KMS-11 (cell line): Measurements from ENCODE around the gene C16orf89.

Source experiments
- H2AFZ ChIP-seq: fragments of 200-600 bp; sonication (generic); 2 replicates; pipeline ENCODE4 v1.6.1; 2016; ENCODE audit warnings: antibody characterized with exemption, mixed run types, low read depth
- H3K27ac ChIP-seq: fragments of 200-600 bp; sonication (generic); 2 replicates; pipeline ENCODE4 v1.6.1; 2016; ENCODE audit warnings: mild to moderate bottlenecking, mixed run types
- H3K27me3 ChIP-seq: fragments of 200-600 bp; sonication (generic); 2 replicates; pipeline ENCODE4 v1.6.1; 2017; ENCODE audit warnings: mild to moderate bottlenecking, low read depth, mixed run types, moderate library complexity; ENCODE audit not compliant: insufficient read depth
- H3K36me3 ChIP-seq: fragments of 200-600 bp; sonication (generic); 2 replicates; pipeline ENCODE4 v1.6.1; 2017; ENCODE audit warnings: mild to moderate bottlenecking, mixed run types; ENCODE audit not compliant: insufficient read depth
- H3K4me1 ChIP-seq: fragments of 200-600 bp; sonication (generic); 2 replicates; pipeline ENCODE4 v1.6.1; 2016; ENCODE audit warnings: mild to moderate bottlenecking, low read depth, mixed run types; ENCODE audit not compliant: poor library complexity, severe bottlenecking
- H3K4me2 ChIP-seq: fragments of 200-600 bp; sonication (generic); 2 replicates; pipeline ENCODE4 v1.7.0; 2016; ENCODE audit warnings: mild to moderate bottlenecking, mixed run types
- H3K4me3 ChIP-seq: fragments of 200-600 bp; sonication (generic); IDR thresholded peaks from 2 replicates; pipeline ENCODE4 v1.6.1; 2017; ENCODE audit warnings: low read depth, low read length, mixed read lengths; ENCODE audit not compliant: insufficient read depth
- H3K79me2 ChIP-seq: fragments of 200-600 bp; sonication (generic); 2 replicates; pipeline ENCODE4 v1.6.1; 2016; ENCODE audit warnings: low read depth, mixed run types; ENCODE audit not compliant: insufficient read depth
- H3K9ac ChIP-seq: fragments of 200-600 bp; sonication (generic); 2 replicates; pipeline ENCODE4 v1.6.1; 2016; ENCODE audit warnings: mild to moderate bottlenecking, mixed run types
- H4K20me1 ChIP-seq: fragments of 200-600 bp; sonication (generic); 2 replicates; pipeline ENCODE4 v1.6.1; 2016; ENCODE audit warnings: mild to moderate bottlenecking, mixed run types; ENCODE audit not compliant: insufficient read depth
- TF ChIP-seq, protein P1 (sequence below): fragments of 200-600 bp; sonication (generic); conservative IDR thresholded peaks from 2 replicates; pipeline ENCODE4 v1.6.1; 2017; ENCODE audit warnings: low read depth, mild to moderate bottlenecking, antibody characterized with exemption, low read length, moderate library complexity, mixed read lengths

The C16orf89 gene

DNA sequence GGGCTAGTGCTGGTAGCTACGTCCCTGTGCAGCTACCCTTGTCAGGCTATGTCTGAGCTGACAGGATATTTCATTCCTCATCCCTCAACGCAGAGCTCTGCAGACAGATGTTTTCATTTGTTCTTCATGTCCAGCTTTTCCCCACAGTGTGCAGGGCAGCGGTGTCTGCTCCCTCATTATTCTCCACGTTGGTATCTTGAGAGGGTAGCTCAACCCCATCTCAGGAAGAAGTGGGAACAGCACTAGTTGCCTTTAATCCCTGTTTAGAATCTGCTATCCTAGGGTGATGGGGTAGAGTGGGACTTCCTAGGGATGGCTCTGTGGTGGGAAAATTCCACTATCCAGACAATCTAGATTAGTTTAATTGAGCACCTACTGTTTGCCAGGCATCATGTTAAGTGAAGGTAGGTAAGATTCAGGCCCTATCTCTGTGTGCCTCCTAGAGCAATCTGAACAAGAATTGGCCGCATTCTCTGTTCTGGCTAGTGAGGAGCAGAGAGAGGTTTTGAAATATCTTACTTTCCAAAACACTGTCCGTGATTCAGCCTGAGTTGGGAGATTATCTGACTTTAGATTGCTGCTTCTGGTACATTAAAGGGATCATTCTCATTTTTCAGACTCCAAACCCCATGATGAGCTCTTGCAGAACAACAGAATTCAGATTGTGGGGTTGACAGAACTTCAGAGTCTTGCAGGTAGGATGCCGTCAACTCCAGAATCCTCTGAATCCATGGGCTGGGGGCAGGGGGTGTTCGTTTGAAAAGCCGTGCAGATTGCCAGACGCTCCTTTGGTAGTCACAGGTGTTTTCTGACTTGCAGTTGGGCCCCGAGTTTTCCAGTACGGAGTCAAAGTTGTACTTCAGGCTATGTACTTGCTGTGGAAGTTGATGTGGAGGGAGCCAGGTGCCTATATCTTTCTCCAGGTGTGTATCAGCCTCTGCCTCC, 6.8 kb upstream of the C16orf89 start:
- H4K20me1 ChIP-seq = no peaks in the 10 kb centered on the region
- H3K36me3 ChIP-seq = no peaks in the 10 kb centered on the region
- TF ChIP-seq, protein P1, sequence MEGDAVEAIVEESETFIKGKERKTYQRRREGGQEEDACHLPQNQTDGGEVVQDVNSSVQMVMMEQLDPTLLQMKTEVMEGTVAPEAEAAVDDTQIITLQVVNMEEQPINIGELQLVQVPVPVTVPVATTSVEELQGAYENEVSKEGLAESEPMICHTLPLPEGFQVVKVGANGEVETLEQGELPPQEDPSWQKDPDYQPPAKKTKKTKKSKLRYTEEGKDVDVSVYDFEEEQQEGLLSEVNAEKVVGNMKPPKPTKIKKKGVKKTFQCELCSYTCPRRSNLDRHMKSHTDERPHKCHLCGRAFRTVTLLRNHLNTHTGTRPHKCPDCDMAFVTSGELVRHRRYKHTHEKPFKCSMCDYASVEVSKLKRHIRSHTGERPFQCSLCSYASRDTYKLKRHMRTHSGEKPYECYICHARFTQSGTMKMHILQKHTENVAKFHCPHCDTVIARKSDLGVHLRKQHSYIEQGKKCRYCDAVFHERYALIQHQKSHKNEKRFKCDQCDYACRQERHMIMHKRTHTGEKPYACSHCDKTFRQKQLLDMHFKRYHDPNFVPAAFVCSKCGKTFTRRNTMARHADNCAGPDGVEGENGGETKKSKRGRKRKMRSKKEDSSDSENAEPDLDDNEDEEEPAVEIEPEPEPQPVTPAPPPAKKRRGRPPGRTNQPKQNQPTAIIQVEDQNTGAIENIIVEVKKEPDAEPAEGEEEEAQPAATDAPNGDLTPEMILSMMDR = no peak
- H3K4me1 ChIP-seq = peaks cover 17% of the 10 kb centered on the region
- peak overlapping the region; percentile 79 for H3K4me3 ChIP-seq
- H3K9ac ChIP-seq = peak overlapping the region; percentile 75
- peak overlapping the region; percentile 87 for H2AFZ ChIP-seq
- peaks cover 20% of the 10 kb centered on the region for H3K79me2 ChIP-seq
- H3K27ac ChIP-seq = peak overlapping the region; percentile 70
- no peaks in the 10 kb centered on the region for H3K27me3 ChIP-seq
- H3K4me2 ChIP-seq = peak overlapping the region; percentile 81

DNA sequence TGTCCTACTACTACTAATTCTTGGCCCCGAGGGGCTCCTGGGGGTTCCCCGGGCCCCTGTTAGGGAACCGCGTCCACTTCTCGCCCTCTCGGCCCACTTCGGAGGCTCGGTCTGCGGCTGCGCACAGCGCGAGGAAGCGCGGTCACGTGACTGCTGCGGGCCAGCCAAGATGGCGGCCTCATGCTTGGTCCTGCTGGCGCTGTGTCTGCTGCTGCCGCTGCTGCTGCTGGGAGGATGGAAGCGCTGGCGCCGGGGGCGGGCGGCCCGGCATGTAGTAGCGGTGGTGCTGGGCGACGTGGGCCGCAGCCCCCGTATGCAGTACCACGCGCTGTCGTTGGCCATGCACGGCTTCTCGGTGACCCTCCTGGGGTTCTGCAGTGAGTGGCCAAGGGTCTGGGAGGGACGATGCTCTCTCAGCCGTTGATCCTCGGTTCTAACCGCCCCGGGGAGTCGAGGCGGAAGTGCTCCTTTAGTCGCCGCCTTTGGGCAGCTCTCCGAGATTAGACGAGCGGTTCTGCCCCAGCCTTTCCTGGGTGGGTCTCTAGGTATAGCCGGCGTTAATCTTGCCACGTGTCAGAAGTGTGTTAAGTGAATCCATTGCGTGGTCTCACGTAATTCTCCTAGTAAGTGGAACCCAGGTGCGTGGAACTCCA, 6.1 kb upstream of the C16orf89 start, which contains the start of gene ALG1:
Gene ALG1, plus strand, starts transcription at position 163 of the 653 bp plus-strand sequence. Its CDS starts 7 bp downstream, at position 170.
- Histone ChIP-seq H3K4me2 (peak within 1 kb of the TSS; percentile 81), H4K20me1 (no peaks in the 10 kb centered on the region), H3K4me1 (peaks cover 17% of the 10 kb centered on the region), H3K9ac (peak within 1 kb of the TSS; percentile 75), H3K27me3 (no peaks in the 10 kb centered on the region), H3K79me2 (peaks cover 20% of the 10 kb centered on the region), H3K36me3 (no peaks in the 10 kb centered on the region), H3K27ac (peak within 1 kb of the TSS; percentile 70), H2AFZ (peak within 1 kb of the TSS; percentile 87), H3K4me3 (peak within 1 kb of the TSS; percentile 79)
- TF ChIP-seq, protein P1 = no peak

DNA sequence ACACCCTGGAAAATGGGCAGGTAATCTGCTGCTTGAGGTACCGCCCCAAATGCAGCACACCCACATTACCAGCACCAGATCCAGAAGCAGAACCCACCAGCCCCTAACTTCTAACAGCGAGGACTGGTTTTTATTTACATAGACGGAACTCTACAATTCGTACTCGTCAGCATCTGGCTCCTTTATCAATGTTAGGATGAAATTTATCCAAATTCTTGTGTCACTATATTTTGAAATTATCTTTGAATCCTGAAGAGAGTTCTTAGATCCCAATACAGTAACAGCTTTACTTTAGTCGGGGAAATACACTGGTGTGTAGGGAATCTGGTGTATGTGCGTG, 5.6 kb upstream of the C16orf89 start:
- H4K20me1 ChIP-seq = no peaks in the 10 kb centered on the region
- no peaks in the 10 kb centered on the region for H3K36me3 ChIP-seq
- H3K4me2 ChIP-seq = peak overlapping the region; percentile 81
- H3K27me3 ChIP-seq = no peaks in the 10 kb centered on the region; the same call in 1 of the 2 replicates
- peaks cover 17% of the 10 kb centered on the region for H3K4me1 ChIP-seq
- peak overlapping the region; percentile 87 for H2AFZ ChIP-seq
- peak overlapping the region; percentile 75 for H3K9ac ChIP-seq
- peak overlapping the region; percentile 70 for H3K27ac ChIP-seq
- TF ChIP-seq, protein P1 = no peak
- peaks cover 20% of the 10 kb centered on the region for H3K79me2 ChIP-seq
- peak overlapping the region; percentile 79 for H3K4me3 ChIP-seq

DNA sequence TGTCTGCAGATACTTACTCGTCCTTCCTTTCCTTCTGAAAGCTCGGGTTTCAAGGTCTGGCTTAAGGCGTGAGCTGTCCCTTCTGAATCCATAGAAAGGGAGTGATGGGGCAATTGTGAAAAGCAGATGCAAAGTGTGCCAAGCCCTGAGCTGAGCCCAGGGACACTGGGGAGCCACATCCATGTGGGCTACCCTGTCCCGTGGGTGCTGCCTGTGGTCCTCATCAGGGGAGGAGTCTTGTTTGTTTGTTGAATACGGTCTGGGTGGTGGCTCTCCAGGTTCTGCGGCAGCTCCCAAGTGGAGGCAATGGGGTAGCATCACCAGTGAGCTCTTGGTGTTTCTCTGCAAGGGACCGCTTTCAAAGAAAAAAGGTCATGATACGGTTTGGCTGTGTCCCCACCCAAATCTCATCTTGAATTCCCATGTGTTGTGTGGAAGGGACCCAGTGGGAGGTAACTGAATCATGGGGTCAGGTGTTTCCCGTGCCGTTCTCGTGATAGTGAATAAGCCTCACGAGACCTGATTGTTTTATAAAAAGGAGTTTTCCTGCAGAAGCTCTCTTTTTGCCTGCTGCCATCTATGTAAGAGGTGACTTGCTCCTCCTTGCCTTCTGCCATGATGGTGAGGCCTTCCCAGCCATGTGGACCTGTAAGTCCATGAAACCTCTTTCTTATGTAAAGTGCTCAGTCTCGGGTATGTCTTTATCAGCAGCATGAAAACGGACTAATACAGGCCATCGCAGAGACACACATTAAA, 4.9 kb upstream of the C16orf89 start:
- H3K4me3 ChIP-seq = no peak overlapping the region
- no peaks in the 10 kb centered on the region for H3K36me3 ChIP-seq
- H3K4me2 ChIP-seq = peak overlapping the region; percentile 81; the same call in 1 of the 2 replicates
- no peaks in the 10 kb centered on the region; the same call in 1 of the 2 replicates for H3K27me3 ChIP-seq
- peak overlapping the region; percentile 87 for H2AFZ ChIP-seq
- H4K20me1 ChIP-seq = no peaks in the 10 kb centered on the region
- H3K9ac ChIP-seq = no peak overlapping the region
- H3K4me1 ChIP-seq = peaks cover 17% of the 10 kb centered on the region
- peaks cover 20% of the 10 kb centered on the region for H3K79me2 ChIP-seq
- H3K27ac ChIP-seq = no peak overlapping the region; the same call in 1 of the 2 replicates
- TF ChIP-seq, protein P1 = no peak
